Parathyroid adenoma (tissue), 2 donors: Measurements from ENCODE around the gene GPC6.

Experiments
- H2AFZ ChIP-seq: fragments of 300-600 bp; sonication (generic); one replicate; pipeline ENCODE4 v1.7.0; 2017; ENCODE audit warnings: antibody characterized with exemption, mild to moderate bottlenecking
- H3K27ac ChIP-seq: fragments of 300-600 bp; sonication (generic); one replicate; pipeline ENCODE4 v1.7.0; 2017
- H3K27me3 ChIP-seq: fragments of 300-600 bp; sonication (generic); one replicate; pipeline ENCODE4 v1.7.0; 2017; ENCODE audit warnings: low read length; ENCODE audit not compliant: control insufficient read depth, insufficient read depth
- H3K36me3 ChIP-seq: fragments of 300-600 bp; sonication (generic); one replicate; pipeline ENCODE4 v1.7.0; 2017; ENCODE audit warnings: low read length; ENCODE audit not compliant: control insufficient read depth, insufficient read depth
- H3K4me1 ChIP-seq: fragments of 300-600 bp; sonication (generic); one replicate; pipeline ENCODE4 v1.7.0; 2017; ENCODE audit warnings: control low read depth
- H3K4me2 ChIP-seq: fragments of 300-600 bp; sonication (generic); one replicate; pipeline ENCODE4 v1.7.0; 2017; ENCODE audit warnings: low read length
- H3K4me3 ChIP-seq: fragments of 300-600 bp; sonication (generic); one replicate; pipeline ENCODE4 v1.7.0; 2017; ENCODE audit warnings: low read depth, low read length
- H3K79me2 ChIP-seq: fragments of 300-600 bp; sonication (generic); one replicate; pipeline ENCODE4 v1.7.0; 2017; ENCODE audit warnings: control low read depth
- H3K9ac ChIP-seq: fragments of 300-600 bp; sonication (generic); one replicate; pipeline ENCODE4 v1.7.0; 2017; ENCODE audit warnings: mild to moderate bottlenecking
- H3K9me3 ChIP-seq: fragments of 300-600 bp; sonication (generic); one replicate; pipeline ENCODE4 v1.7.0; 2017; ENCODE audit warnings: low read length; ENCODE audit not compliant: control insufficient read depth
- CTCF ChIP-seq: fragments of 300-600 bp; sonication (generic); IDR thresholded peaks from one replicate; pipeline ENCODE4 v1.7.0; 2017; ENCODE audit warnings: antibody characterized with exemption, mild to moderate bottlenecking
- donor health status: primary hyperparathyroidism.

Gene GPC6

GRCh38 chr13:94325650-94326049 lies 1099.0 kb downstream of the GPC6 start:
- no peak overlapping the region for H3K4me2 ChIP-seq
- H2AFZ ChIP-seq: no peak overlapping the region
- no peaks in the 10 kb centered on the region for H3K79me2 ChIP-seq
- no peaks in the 10 kb centered on the region for H3K4me1 ChIP-seq
- no peak overlapping the region for H3K27ac ChIP-seq
- no peaks in the 10 kb centered on the region for H3K36me3 ChIP-seq
- no peak for TF ChIP-seq CTCF
- H3K9me3 ChIP-seq: no peaks in the 10 kb centered on the region
- H3K27me3 ChIP-seq: no peaks in the 10 kb centered on the region
- H3K9ac ChIP-seq: no peak overlapping the region
- no peak overlapping the region for H3K4me3 ChIP-seq

GRCh38 chr13:94327318-94327717 lies 1100.7 kb downstream of the GPC6 start:
- Histone ChIP-seq H3K79me2 (no peaks in the 10 kb centered on the region), H3K27ac (no peak overlapping the region)

GRCh38 chr13:94328381-94329041 lies 1101.9 kb downstream of the GPC6 start:
- no peaks in the 10 kb centered on the region for H3K9me3 ChIP-seq
- H3K4me2 ChIP-seq: no peak overlapping the region
- H3K27ac ChIP-seq: no peak overlapping the region
- H3K4me1 ChIP-seq: no peaks in the 10 kb centered on the region
- no peaks in the 10 kb centered on the region for H3K27me3 ChIP-seq
- no peaks in the 10 kb centered on the region for H3K36me3 ChIP-seq
- no peak overlapping the region for H3K4me3 ChIP-seq
- TF ChIP-seq CTCF: no peak
- H3K79me2 ChIP-seq: no peaks in the 10 kb centered on the region
- no peak overlapping the region for H2AFZ ChIP-seq
- H3K9ac ChIP-seq: no peak overlapping the region

More at GRCh38 chr13:94327318-94327717, 1100.7 kb downstream of the GPC6 start:
- no peak overlapping the region for H2AFZ ChIP-seq
- no peak overlapping the region for H3K4me3 ChIP-seq
- H3K4me2 ChIP-seq: no peak overlapping the region
- no peaks in the 10 kb centered on the region for H3K36me3 ChIP-seq
- no peak overlapping the region for H3K9ac ChIP-seq
- no peak for TF ChIP-seq CTCF
- H3K9me3 ChIP-seq: no peaks in the 10 kb centered on the region
- no peaks in the 10 kb centered on the region for H3K4me1 ChIP-seq
- H3K27me3 ChIP-seq: no peaks in the 10 kb centered on the region

GRCh38 chr13:94329277-94329676 lies 1102.7 kb downstream of the GPC6 start:
- no peak overlapping the region for H3K27ac ChIP-seq
- no peak overlapping the region for H3K4me3 ChIP-seq
- H3K4me2 ChIP-seq: no peak overlapping the region
- no peak overlapping the region for H3K9ac ChIP-seq
- H2AFZ ChIP-seq: no peak overlapping the region
- H3K9me3 ChIP-seq: no peaks in the 10 kb centered on the region
- no peaks in the 10 kb centered on the region for H3K79me2 ChIP-seq
- H3K27me3 ChIP-seq: no peaks in the 10 kb centered on the region
- TF ChIP-seq CTCF: no peak
- no peaks in the 10 kb centered on the region for H3K4me1 ChIP-seq
- no peaks in the 10 kb centered on the region for H3K36me3 ChIP-seq
